ENCODE data around the gene THOP1.

The THOP1 gene

DNA sequence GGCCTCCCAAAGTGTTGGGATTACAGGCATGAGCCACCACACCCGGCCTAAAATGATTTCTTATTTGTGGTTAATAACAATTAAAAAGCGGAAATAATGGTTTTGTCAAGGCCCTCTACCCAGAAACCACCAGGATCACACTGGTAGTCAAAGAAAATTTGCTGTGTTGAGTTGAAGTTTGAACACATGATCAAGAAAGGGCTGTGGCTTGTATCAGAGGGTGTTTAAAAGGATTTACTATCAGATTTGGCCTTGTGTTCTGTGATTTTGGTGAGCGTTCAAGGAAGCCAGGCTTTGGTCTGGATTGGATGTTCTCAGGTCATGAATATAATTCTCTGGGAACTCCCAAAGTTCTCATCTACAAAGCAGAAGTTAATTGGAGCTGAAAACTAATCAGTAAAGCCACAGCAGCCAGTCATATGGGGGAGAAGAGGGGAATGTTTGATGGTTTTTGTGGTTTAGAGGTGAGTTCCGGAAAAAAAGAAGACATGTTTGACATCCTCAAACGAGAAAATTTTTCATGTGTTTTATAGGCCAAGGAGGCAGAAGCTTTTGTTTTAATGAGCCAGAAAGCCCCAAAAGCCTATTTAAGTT lies 71.3 kb downstream of the THOP1 start:
- no peak for DNase-seq

DNA sequence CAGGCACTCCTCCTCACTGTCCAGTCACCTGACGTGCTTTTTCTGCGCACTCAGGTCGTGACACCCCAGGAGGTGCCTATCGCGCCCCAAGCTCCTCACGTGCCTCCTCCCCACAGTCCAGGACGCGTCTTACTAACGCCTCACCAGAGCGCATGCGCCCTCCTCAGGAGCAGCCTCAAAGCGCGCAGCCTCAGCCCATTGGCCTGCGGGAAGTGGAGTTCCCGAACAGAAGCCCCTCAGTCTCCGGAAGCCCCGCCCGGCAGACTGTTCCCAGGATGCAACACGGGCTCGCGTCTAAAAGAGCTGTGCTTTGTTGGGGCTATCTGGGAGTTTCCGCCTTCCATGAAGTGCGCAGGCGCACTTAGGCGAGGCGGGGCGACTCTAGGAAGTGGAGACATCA lies 73.6 kb downstream of the THOP1 start:
- no peak for DNase-seq

DNA sequence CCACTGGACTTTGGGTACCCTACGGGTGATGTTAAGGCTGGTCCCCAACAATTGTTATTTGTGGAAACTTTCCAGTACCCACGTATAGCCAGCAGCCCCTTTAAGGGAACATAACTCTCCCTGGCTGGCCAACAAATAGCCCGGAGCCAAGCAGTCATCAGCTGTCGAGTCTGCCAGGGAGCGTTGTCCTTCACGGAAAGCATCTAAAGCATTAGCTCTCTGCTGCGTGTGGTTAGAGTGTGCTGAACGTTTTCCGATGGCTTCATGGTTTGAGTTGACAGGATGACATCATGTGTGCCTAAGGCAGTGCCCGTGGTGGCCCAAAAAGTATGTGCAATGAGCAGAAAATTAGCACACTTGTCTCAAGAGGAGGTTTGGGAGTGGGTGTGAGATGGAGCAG lies 78.5 kb downstream of the THOP1 start:
- no peak for DNase-seq
